ENCODE measurements around the gene NKIRAS1.
"Not testable (repeated sequence)": the region's sequence is repeated elsewhere in the genome, so short reads cannot be mapped to it uniquely, and the experiment has no call there.

NKIRAS1 gene

DNA sequence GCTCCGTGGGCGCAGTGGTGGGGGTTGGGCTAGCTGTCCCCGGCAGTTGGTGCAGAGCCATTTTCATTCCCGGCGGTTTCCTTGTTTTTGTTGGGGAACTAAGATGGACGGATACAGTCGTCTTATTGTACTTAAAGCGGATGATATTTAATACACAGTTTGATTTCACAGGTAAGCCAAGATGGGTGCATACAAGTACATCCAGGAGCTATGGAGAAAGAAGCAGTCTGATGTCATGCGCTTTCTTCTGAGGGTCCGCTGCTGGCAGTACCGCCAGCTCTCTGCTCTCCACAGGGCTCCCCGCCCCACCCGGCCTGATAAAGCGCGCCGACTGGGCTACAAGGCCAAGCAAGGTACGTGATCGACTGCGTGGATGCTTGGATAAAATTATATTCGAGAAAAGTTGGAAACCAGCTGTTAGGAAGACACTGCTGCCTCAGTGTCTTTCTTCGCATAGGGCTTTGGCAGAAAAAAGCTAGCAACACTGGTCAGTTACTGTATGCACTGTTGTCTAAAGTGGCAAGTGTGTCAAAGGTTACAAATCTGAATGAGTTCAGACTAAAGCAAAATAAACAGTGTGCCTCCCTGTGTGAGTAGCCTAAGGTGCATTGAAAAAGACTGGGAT lies 1.0 kb upstream of the NKIRAS1 start:
- H3K27me3 ChIP-seq (ENCODE audit: control insufficient read depth, insufficient read depth, low read length); H3K9me3 ChIP-seq (replicated peaks; ENCODE audit: low read length): not testable (repeated sequence)
- Histone ChIP-seq H3K4me2 (ENCODE audit: low read length) (peak overlapping the region; percentile 90), H3K4me1 (ENCODE audit: control insufficient read depth, insufficient read depth, low read length) (peaks cover 18% of the 10 kb centered on the region), H3K36me3 (ENCODE audit: insufficient read depth, low read length) (peaks cover 40% of the 10 kb centered on the region), H3K9ac (ENCODE audit: low read depth, low read length) (peak overlapping the region; percentile 99), H3K4me3 (ENCODE audit: low read length) (peak overlapping the region; percentile 96)

DNA sequence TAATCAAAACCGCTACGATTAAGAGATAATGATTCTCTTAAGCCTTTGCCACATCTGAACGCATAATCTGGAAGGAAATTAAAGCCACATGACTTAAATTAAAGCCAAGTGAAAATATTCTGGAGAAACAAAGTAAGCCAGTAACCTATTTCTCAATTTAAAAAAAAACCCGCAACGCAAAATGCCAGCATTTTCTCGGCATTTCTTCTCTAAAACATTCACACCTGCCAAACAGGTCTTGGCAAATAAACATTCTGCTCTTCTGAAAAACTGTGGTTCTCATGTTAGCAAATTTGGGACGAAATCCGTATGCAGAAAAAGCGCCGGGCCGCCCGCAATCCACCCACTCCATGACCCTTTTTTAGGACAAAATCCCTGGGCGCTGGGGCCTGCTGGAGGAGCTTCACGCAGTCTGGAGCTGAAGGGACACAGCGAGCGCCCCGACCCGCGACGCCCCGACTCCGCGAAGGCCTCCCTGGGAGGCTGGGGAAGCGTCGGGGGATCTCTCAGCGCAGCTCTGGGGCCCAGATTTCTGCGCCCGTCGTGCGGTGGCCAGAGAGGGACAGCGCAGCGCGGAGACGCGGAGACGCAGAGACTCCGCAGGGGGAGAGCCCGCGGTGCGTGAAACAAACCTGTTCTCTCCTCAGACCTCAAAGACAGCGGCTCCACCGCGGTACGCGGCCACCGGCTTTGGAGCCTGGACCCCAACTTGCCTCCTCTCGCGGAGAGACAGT lies 471 bp downstream of the NKIRAS1 start:
- Histone ChIP-seq H3K9me3 (replicated peaks; ENCODE audit: low read length) (no peaks in the 10 kb centered on the region), H3K9ac (ENCODE audit: low read depth, low read length) (peak overlapping the region; percentile 99), H3K27me3 (ENCODE audit: control insufficient read depth, insufficient read depth, low read length) (no peaks in the 10 kb centered on the region), H3K4me3 (ENCODE audit: low read length) (peak overlapping the region; percentile 96), H3K4me2 (ENCODE audit: low read length) (peak overlapping the region; percentile 90), H3K36me3 (ENCODE audit: insufficient read depth, low read length) (peaks cover 39% of the 10 kb centered on the region), H3K4me1 (ENCODE audit: control insufficient read depth, insufficient read depth, low read length) (peaks cover 18% of the 10 kb centered on the region)

DNA sequence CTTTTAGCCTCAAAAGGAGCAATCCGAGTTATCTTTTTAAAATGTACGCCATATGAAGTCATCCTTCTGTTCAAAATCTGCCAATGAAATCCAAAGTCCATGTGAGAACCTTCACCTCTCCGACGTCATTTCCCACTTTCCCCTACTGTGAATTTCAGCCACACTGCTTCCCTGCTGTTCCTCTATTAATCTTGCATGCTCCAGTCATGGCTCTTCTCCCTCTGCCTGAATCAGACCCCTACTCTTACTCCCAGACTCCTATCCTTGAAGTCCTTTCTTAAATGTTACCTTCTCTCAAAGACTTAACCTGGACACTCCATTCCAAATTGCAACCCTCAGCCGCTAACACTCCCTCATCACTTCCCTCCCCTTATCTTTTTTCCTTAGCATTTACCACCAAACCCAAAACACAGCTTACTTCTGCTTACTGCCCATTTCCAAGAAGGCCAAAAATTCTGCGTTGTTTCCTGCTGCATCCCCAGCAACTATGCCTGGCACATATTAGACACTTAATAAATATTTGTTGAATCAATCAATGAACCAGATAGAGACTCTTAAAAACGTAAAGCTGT lies 1.2 kb downstream of the NKIRAS1 start:
- peaks cover 18% of the 10 kb centered on the region for H3K4me1 ChIP-seq (ENCODE audit: control insufficient read depth, insufficient read depth, low read length)
- peak overlapping the region; percentile 96 for H3K4me3 ChIP-seq (ENCODE audit: low read length)
- H3K27me3 ChIP-seq (ENCODE audit: control insufficient read depth, insufficient read depth, low read length), result no peaks in the 10 kb centered on the region
- peak overlapping the region; percentile 99 for H3K9ac ChIP-seq (ENCODE audit: low read depth, low read length)
- peak overlapping the region; percentile 90 for H3K4me2 ChIP-seq (ENCODE audit: low read length)
- H3K36me3 ChIP-seq (ENCODE audit: insufficient read depth, low read length), result peaks cover 33% of the 10 kb centered on the region
- H3K9me3 ChIP-seq (replicated peaks; ENCODE audit: low read length), result no peaks in the 10 kb centered on the region

DNA sequence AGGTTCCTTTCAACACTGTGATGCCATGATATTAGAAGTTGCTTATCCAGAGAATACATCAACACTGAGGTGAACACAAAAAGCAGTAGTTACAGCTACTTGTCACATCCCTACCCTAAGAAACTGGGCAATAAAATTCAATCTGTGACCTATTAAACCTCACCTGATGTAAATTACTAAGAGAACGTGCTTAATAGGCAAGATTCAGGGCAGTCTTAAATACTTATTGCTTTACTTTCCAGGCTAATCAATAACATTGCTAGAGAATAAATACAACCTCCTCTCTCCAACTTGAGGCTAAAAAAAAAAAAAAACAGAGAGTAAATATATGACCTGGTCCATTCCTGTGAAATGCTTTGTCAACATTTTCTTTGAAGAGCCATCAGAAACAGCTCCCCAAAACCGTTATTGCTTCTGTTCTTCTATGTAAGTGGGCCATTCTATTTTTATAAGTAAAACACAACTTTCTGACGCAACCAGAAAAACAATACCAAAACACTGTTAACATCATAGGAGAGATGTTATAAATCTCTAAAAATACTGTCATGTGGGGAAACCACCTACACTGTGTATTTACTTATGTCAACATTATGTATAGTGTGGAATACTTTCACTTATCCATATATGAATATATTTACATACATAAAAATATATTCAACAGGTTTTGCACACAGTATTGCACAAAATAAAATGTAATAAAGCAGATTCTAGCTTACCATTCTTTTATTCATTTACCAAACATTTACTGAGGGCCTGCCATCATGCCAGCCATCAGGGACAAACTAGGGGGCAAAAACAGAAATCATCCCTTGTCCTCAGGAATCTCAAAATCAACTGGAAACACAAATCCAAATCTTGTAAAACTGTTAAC lies 2.7 kb downstream of the NKIRAS1 start:
- Histone ChIP-seq H3K9me3 (replicated peaks; ENCODE audit: low read length) (no peaks in the 10 kb centered on the region), H3K4me2 (ENCODE audit: low read length) (no peak overlapping the region), H3K36me3 (ENCODE audit: insufficient read depth, low read length) (peaks cover 21% of the 10 kb centered on the region), H3K9ac (ENCODE audit: low read depth, low read length) (no peak overlapping the region), H3K27me3 (ENCODE audit: control insufficient read depth, insufficient read depth, low read length) (no peaks in the 10 kb centered on the region), H3K4me3 (ENCODE audit: low read length) (no peak overlapping the region), H3K4me1 (ENCODE audit: control insufficient read depth, insufficient read depth, low read length) (peaks cover 18% of the 10 kb centered on the region)

DNA sequence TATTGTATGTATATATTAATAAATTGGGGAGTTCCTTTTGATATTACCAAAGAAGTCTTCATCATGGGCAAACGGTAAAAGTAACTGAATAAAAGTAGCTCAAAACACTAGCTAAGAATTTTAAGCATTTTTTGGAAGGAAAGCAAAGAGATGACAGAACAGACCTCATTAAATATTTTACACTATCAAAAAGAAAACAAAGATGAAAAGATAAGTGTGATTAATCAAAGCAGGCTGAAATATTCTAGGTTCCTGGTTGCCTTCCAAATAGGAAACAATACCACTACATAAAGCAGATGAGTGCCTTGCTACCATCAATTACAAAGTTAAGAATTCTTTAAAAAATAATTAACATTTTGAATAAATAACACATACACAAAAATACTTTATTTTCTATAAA lies 3.6 kb downstream of the NKIRAS1 start:
- no peaks in the 10 kb centered on the region for H3K9me3 ChIP-seq (replicated peaks; ENCODE audit: low read length)
- H3K4me1 ChIP-seq (ENCODE audit: control insufficient read depth, insufficient read depth, low read length), result peaks cover 15% of the 10 kb centered on the region
- peaks cover 14% of the 10 kb centered on the region for H3K36me3 ChIP-seq (ENCODE audit: insufficient read depth, low read length)
- H3K27me3 ChIP-seq (ENCODE audit: control insufficient read depth, insufficient read depth, low read length), result no peaks in the 10 kb centered on the region
- no peak overlapping the region for H3K9ac ChIP-seq (ENCODE audit: low read depth, low read length)
- H3K4me2 ChIP-seq (ENCODE audit: low read length), result no peak overlapping the region
- H3K4me3 ChIP-seq (ENCODE audit: low read length), result no peak overlapping the region

DNA sequence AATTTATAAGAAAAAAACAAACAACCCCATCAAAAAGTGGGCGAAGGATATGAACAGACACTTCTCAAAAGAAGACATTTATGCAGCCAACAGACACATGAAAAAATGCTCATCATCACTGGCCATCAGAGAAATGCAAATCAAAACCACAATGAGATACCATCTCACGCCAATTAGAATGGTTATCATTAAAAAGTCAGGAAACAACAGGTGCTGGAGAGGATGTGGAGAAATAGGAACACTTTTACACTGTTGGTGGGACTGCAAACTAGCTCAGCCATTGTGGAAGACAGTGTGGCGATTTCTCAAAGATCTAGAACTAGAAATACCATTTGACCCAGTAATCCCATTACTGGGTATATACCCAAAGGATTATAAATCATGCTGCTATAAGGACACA lies 4.5 kb downstream of the NKIRAS1 start:
- H3K36me3 ChIP-seq (ENCODE audit: insufficient read depth, low read length), result not testable (repeated sequence)

DNA sequence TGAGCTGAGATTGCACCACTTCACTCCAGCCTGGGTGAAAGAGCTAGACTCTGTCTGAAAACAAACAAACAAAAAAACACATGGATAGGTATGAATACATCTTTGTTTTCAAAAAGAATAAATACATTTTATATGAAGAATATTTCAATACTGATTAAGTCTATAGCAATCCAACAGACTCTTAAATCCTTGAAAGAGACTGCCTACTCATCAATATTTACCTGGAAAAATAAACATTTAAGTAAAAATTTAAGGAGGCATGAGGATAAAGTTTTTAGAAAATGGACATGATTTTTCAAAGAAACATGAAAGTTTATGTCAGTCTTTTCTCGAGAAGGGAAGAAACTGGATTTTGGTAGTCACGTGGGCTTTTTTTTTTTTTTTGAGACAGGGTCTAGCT lies 5.4 kb downstream of the NKIRAS1 start:
- H3K4me2 ChIP-seq (ENCODE audit: low read length), result no peak overlapping the region
- H3K36me3 ChIP-seq (ENCODE audit: insufficient read depth, low read length), result peaks cover 6% of the 10 kb centered on the region
- no peak overlapping the region for H3K4me3 ChIP-seq (ENCODE audit: low read length)
- H3K4me1 ChIP-seq (ENCODE audit: control insufficient read depth, insufficient read depth, low read length), result peaks cover 15% of the 10 kb centered on the region
- no peak overlapping the region for H3K9ac ChIP-seq (ENCODE audit: low read depth, low read length)
- H3K27me3 ChIP-seq (ENCODE audit: control insufficient read depth, insufficient read depth, low read length), result no peaks in the 10 kb centered on the region
- H3K9me3 ChIP-seq (replicated peaks; ENCODE audit: low read length), result no peaks in the 10 kb centered on the region

More for the DNA sequence above, 4.5 kb downstream of the NKIRAS1 start:
- peaks cover 15% of the 10 kb centered on the region for H3K4me1 ChIP-seq (ENCODE audit: control insufficient read depth, insufficient read depth, low read length)
- not testable (repeated sequence) for H3K4me2 ChIP-seq (ENCODE audit: low read length); H3K9me3 ChIP-seq (replicated peaks; ENCODE audit: low read length); H3K4me3 ChIP-seq (ENCODE audit: low read length); H3K27me3 ChIP-seq (ENCODE audit: control insufficient read depth, insufficient read depth, low read length); H3K9ac ChIP-seq (ENCODE audit: low read depth, low read length)

DNA sequence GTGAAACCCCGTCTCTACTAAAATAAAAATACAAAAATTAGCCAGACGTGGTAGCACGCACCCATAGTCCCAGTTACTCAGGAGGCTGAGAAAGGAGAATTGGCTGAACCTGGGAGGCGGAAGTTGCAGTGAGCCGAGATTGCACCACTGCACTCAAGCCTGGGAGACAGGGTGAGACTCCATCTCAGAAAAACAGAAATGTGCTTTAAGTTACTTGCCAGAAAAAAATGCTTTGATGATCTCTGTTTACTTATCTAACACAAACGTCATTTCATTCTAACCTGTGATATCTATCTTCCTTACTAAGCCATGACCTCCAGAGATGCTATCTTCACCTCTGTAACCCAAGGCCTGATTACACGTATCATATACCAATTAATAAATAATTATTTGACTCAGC lies 7.4 kb downstream of the NKIRAS1 start:
- H3K4me1 ChIP-seq (ENCODE audit: control insufficient read depth, insufficient read depth, low read length), result peaks cover under 1% of the 10 kb centered on the region
- H3K4me3 ChIP-seq (ENCODE audit: low read length), result no peak overlapping the region
- H3K4me2 ChIP-seq (ENCODE audit: low read length), result no peak overlapping the region
- no peaks in the 10 kb centered on the region for H3K27me3 ChIP-seq (ENCODE audit: control insufficient read depth, insufficient read depth, low read length)
- no peak overlapping the region for H3K9ac ChIP-seq (ENCODE audit: low read depth, low read length)
- H3K9me3 ChIP-seq (replicated peaks; ENCODE audit: low read length), result no peaks in the 10 kb centered on the region
- peaks cover 6% of the 10 kb centered on the region for H3K36me3 ChIP-seq (ENCODE audit: insufficient read depth, low read length)

DNA sequence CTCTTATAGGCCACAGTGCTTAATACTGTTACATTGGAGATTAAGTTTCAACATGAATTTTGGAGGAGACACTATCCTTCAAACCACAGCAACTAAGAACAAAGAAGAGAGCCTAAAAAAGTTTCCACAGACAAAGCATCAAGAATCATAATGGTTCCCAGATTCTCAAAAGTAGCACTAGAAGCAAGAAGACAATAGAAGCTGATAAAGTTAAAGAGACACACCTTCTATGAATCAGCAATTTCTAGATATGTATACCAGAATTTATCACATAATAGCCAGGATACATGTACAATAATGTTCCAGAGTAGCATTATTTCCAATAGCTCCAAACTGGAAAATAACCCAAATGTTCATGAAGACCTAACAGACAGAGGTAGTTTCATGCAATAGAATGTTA lies 12.2 kb downstream of the NKIRAS1 start:
- no peaks in the 10 kb centered on the region for H3K4me1 ChIP-seq (ENCODE audit: control insufficient read depth, insufficient read depth, low read length)
- no peak overlapping the region for H3K4me3 ChIP-seq (ENCODE audit: low read length)
- H3K27me3 ChIP-seq (ENCODE audit: control insufficient read depth, insufficient read depth, low read length), result no peaks in the 10 kb centered on the region
- H3K9ac ChIP-seq (ENCODE audit: low read depth, low read length), result no peak overlapping the region
- H3K9me3 ChIP-seq (replicated peaks; ENCODE audit: low read length), result no peaks in the 10 kb centered on the region
- peaks cover 13% of the 10 kb centered on the region for H3K36me3 ChIP-seq (ENCODE audit: insufficient read depth, low read length)
- H3K4me2 ChIP-seq (ENCODE audit: low read length), result no peak overlapping the region

DNA sequence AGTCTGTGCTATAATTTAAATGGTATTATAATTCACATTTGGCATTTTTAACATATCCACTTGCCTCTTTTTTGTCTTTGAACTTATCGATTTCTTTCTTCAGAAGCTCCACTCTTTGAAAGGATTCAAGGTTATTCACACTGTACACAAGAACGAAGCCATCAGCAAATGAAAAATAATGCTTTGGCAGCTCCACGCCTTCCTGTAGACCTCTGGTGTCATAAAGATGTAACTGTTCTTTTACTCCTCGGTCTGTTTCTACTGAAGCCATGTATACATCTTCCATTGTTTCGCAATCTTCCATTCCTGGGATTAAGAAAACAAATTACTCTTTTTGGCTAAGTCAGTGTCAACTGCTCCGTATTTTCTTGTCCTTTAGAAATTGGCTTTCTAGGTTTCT lies 16.0 kb downstream of the NKIRAS1 start:
- H3K4me1 ChIP-seq (ENCODE audit: control insufficient read depth, insufficient read depth, low read length), result no peaks in the 10 kb centered on the region
- H3K9ac ChIP-seq (ENCODE audit: low read depth, low read length), result no peak overlapping the region
- peaks cover 17% of the 10 kb centered on the region for H3K36me3 ChIP-seq (ENCODE audit: insufficient read depth, low read length)
- no peak overlapping the region for H3K4me3 ChIP-seq (ENCODE audit: low read length)
- no peak overlapping the region for H3K4me2 ChIP-seq (ENCODE audit: low read length)
- H3K9me3 ChIP-seq (replicated peaks; ENCODE audit: low read length), result no peaks in the 10 kb centered on the region
- H3K27me3 ChIP-seq (ENCODE audit: control insufficient read depth, insufficient read depth, low read length), result no peaks in the 10 kb centered on the region

DNA sequence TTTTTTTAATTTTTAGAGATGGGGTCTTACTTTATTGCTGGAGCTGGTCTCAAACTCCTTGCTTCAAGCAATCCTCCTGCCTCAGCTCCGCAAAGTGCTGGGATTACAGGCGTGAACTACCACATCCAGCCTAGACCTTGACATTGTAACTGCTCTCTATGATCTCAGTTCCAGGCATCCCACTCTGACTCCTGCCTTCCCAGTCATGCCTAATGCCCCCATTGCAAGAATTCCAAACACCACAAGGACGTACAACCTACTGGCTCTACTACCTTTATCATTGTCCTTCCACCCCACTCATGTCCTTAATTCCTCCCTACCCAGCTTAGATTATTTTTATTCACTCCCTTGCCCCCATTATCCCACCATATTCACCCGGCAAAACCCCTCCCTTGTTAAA lies 21.6 kb downstream of the NKIRAS1 start:
- Histone ChIP-seq H3K9ac (ENCODE audit: low read depth, low read length) (no peak overlapping the region), H3K36me3 (ENCODE audit: insufficient read depth, low read length) (peaks cover 21% of the 10 kb centered on the region), H3K4me2 (ENCODE audit: low read length) (no peak overlapping the region), H3K4me1 (ENCODE audit: control insufficient read depth, insufficient read depth, low read length) (no peaks in the 10 kb centered on the region), H3K4me3 (ENCODE audit: low read length) (no peak overlapping the region), H3K9me3 (replicated peaks; ENCODE audit: low read length) (no peaks in the 10 kb centered on the region), H3K27me3 (ENCODE audit: control insufficient read depth, insufficient read depth, low read length) (no peaks in the 10 kb centered on the region)
